Mesendoderm (in vitro differentiated cells): ENCODE measurements around the gene TIGD3.

ENCODE experiments used
- DNase-seq: peaks from one replicate; pipeline ENCODE4 v3.0.0; 2013
- H2AK5ac ChIP-seq: 2 replicates; pipeline ENCODE4 v1.6.1; 2013; ENCODE audit warnings: low read length, inconsistent platforms
- H2BK120ac ChIP-seq: 2 replicates; pipeline ENCODE4 v1.6.1; 2013; ENCODE audit warnings: low read depth, mild to moderate bottlenecking, low read length, moderate library complexity, mixed read lengths
- H2BK15ac ChIP-seq: replicated peaks from 2 replicates; pipeline ENCODE4 v1.6.1; 2013; ENCODE audit warnings: low read depth, mild to moderate bottlenecking, moderate library complexity
- H2BK5ac ChIP-seq: 2 replicates; pipeline ENCODE4 v1.6.1; 2013; ENCODE audit warnings: low read length, inconsistent platforms
- H3K18ac ChIP-seq: 2 replicates; pipeline ENCODE4 v1.6.1; 2013; ENCODE audit warnings: mild to moderate bottlenecking, low read length, mixed read lengths
- H3K23ac ChIP-seq: one replicate; pipeline ENCODE4 v1.6.1; 2013; ENCODE audit warnings: low read length
- H3K27ac ChIP-seq: 2 replicates; pipeline ENCODE4 v1.5.1; 2013; ENCODE audit warnings: low read depth, mild to moderate bottlenecking, inconsistent platforms, low read length, moderate library complexity
- H3K27me3 ChIP-seq: 2 replicates; pipeline ENCODE4 v1.6.1; 2013; ENCODE audit warnings: low read length, control low read depth, mild to moderate bottlenecking, inconsistent platforms; ENCODE audit not compliant: insufficient read depth, poor library complexity
- H3K36me3 ChIP-seq: 2 replicates; pipeline ENCODE4 v1.6.1; 2013; ENCODE audit warnings: low read length, inconsistent platforms; ENCODE audit not compliant: control insufficient read depth, insufficient read depth
- H3K4ac ChIP-seq: one replicate; pipeline ENCODE4 v1.6.1; 2013; ENCODE audit warnings: low read depth, mild to moderate bottlenecking, low read length, moderate library complexity
- H3K4me1 ChIP-seq: 2 replicates; pipeline ENCODE4 v1.6.1; 2013; ENCODE audit warnings: low read depth, low read length, inconsistent platforms; ENCODE audit not compliant: control insufficient read depth
- H3K4me2 ChIP-seq: 2 replicates; pipeline ENCODE4 v1.6.1; 2013; ENCODE audit warnings: low read length
- H3K4me3 ChIP-seq: 2 replicates; pipeline ENCODE4 v1.5.1; 2013; ENCODE audit warnings: mild to moderate bottlenecking, low read length
- H3K56ac ChIP-seq: one replicate; pipeline ENCODE4 v1.6.1; 2013; ENCODE audit warnings: low read length
- H3K79me1 ChIP-seq: 2 replicates; pipeline ENCODE4 v1.6.1; 2013; ENCODE audit warnings: low read length, inconsistent platforms
- H3K79me2 ChIP-seq: 2 replicates; pipeline ENCODE4 v1.6.1; 2013; ENCODE audit warnings: mild to moderate bottlenecking, low read length; ENCODE audit not compliant: control insufficient read depth, insufficient read depth
- H3K9ac ChIP-seq: 2 replicates; pipeline ENCODE4 v1.6.1; 2013; ENCODE audit warnings: low read length, inconsistent platforms
- H4K5ac ChIP-seq: one replicate; pipeline ENCODE4 v1.6.1; 2013; ENCODE audit warnings: low read length
- H4K8ac ChIP-seq: one replicate; pipeline ENCODE4 v1.6.1; 2013; ENCODE audit warnings: low read depth, mild to moderate bottlenecking, control low read depth, low read length, moderate library complexity
- WGBS: extraction: QIAGEN DNeasy Blood & Tissue Kit; methylation state at CpG from one replicate; pipeline ENCODE4 v1.1.7; 2013; ENCODE audit warnings: low lambda C conversion rate, missing lambda C conversion rate; ENCODE audit not compliant: insufficient coverage; ENCODE audit errors: extremely low coverage; 5-methylcytosine and 5-hydroxymethylcytosine counted together

Gene TIGD3

DNA sequence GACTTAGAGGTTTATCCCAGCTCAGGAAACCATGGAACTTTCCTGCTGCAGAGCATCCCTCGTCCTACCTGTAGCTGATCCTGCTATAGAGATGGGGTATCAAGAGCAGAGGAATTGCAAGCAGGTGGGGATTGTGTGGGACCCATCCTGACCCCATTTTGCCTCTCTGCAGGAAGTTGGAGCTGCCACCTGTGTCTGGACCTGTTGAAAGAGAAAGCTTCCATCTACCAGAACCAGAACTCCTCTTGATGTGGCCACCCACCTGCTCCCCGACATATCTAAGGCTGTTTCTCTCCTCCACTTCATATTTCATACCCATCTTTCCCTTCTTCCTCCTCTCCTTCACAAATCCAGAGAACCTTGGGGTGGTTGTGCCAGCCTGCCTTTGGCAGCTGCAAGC, 3.0 kb upstream of the TIGD3 start:
- Histone ChIP-seq H4K8ac (no peak overlapping the region), H3K27ac (no peak overlapping the region), H3K23ac (no peak overlapping the region), H3K79me1 (no peaks in the 10 kb centered on the region), H3K4me3 (no peak overlapping the region), H3K9ac (no peak overlapping the region), H3K4me1 (no peaks in the 10 kb centered on the region), H2AK5ac (no peak overlapping the region), H2BK5ac (no peak overlapping the region), H3K18ac (no peak overlapping the region), H3K4ac (no peak overlapping the region), H3K4me2 (no peak overlapping the region), H2BK15ac (no peak overlapping the region), H3K27me3 (peaks cover 4% of the 10 kb centered on the region), H3K36me3 (peaks cover 7% of the 10 kb centered on the region), H4K5ac (no peak overlapping the region), H2BK120ac (no peak overlapping the region), H3K56ac (no peak overlapping the region), H3K79me2 (no peaks in the 10 kb centered on the region)
- 100% methylated on average over 1 of the region's 2 CpGs for WGBS
- DNase-seq: no peak

DNA sequence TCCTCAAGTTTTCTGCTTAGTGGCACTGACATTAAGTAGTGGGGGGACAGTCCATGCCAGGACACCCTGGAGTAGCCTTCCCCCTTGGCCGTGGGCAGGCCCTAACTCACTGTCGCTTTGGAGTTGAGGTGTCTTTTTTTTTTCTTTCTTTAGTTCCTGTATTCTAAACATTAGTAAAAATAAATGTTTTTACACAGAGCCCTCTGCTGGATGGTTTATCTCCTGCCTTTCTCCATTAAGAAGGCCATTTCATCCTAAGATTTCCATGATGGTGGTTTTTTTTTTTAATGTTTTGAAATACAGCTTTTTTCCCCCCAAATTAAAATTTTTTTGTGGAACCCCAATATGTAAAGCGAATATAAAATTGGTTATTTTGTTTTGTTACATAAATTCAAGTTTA, 1.8 kb upstream of the TIGD3 start:
- Histone ChIP-seq H3K23ac (no peak overlapping the region), H3K4me2 (no peak overlapping the region), H4K8ac (no peak overlapping the region), H2BK15ac (no peak overlapping the region), H3K79me2 (no peaks in the 10 kb centered on the region), H2BK5ac (no peak overlapping the region), H3K79me1 (no peaks in the 10 kb centered on the region), H2BK120ac (no peak overlapping the region), H3K18ac (no peak overlapping the region), H3K27me3 (peaks cover 4% of the 10 kb centered on the region), H3K27ac (no peak overlapping the region), H3K36me3 (peaks cover 7% of the 10 kb centered on the region), H3K4me1 (no peaks in the 10 kb centered on the region), H3K4me3 (no peak overlapping the region), H2AK5ac (no peak overlapping the region), H4K5ac (no peak overlapping the region), H3K4ac (no peak overlapping the region), H3K56ac (no peak overlapping the region), H3K9ac (no peak overlapping the region)
- WGBS: 100% methylated on average over 1 of the region's 3 CpGs
- no peak for DNase-seq

DNA sequence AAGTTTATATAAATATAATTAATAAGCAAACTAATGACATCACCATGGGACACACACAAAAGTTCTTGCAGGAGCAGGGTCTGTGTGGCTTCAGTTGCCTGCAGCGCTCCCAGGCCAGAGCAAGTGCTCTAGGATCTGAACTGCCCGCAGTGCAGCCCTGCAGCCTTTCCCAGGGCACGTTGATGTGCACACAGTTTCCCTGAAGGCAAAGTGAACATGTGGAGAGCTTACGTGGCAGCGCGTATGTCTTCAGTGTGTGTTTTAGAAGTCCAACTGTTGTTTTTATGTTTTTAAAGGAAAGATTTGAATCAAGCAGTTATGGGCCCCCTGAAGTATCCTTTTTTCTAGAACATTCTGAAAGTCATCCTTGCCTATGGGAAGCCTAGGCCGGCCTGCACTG, 1.2 kb upstream of the TIGD3 start:
- H3K27ac ChIP-seq: no peak overlapping the region
- no peak overlapping the region for H4K5ac ChIP-seq
- H3K4me2 ChIP-seq: no peak overlapping the region
- no peak overlapping the region for H3K23ac ChIP-seq
- H4K8ac ChIP-seq: no peak overlapping the region
- H2AK5ac ChIP-seq: no peak overlapping the region
- no peak overlapping the region for H3K4me3 ChIP-seq
- H3K9ac ChIP-seq: no peak overlapping the region
- H3K79me1 ChIP-seq: no peaks in the 10 kb centered on the region
- no peak overlapping the region for H2BK5ac ChIP-seq
- peaks cover 7% of the 10 kb centered on the region for H3K36me3 ChIP-seq
- H2BK15ac ChIP-seq: no peak overlapping the region
- WGBS: no CpG with 5 or more reads among the region's 7 CpGs
- peaks cover 4% of the 10 kb centered on the region for H3K27me3 ChIP-seq
- no peaks in the 10 kb centered on the region for H3K79me2 ChIP-seq
- H3K4ac ChIP-seq: no peak overlapping the region
- H3K18ac ChIP-seq: no peak overlapping the region
- H2BK120ac ChIP-seq: no peak overlapping the region
- no peak for DNase-seq
- H3K4me1 ChIP-seq: no peaks in the 10 kb centered on the region
- H3K56ac ChIP-seq: no peak overlapping the region

DNA sequence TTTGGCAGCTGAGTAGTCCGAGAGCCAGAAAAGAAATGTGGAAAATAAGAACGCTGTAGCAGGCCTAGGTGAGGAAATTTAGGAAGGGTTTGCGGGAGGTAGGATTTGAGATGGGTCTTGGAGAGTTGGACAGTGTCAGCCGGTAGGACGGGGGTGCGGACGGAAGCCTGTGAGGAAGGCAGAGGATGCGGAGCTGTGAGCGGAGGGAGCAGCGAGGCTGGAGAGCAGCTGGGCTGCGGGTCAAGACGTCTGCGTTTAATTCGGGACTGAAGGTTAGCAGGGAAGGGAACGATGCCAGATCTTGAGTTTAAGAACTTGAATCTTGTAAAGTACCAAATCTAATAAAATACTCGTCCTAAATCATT, 669 bp upstream of the TIGD3 start:
- H3K4me1 ChIP-seq: no peaks in the 10 kb centered on the region
- no peak overlapping the region for H4K5ac ChIP-seq
- H3K4me3 ChIP-seq: no peak overlapping the region
- H3K4me2 ChIP-seq: peak overlapping the region; percentile 99
- no peak overlapping the region for H3K4ac ChIP-seq
- no peaks in the 10 kb centered on the region for H3K79me2 ChIP-seq
- no peak overlapping the region for H3K23ac ChIP-seq
- peak overlapping the region; percentile 62 for H3K56ac ChIP-seq
- peaks cover 4% of the 10 kb centered on the region for H3K27me3 ChIP-seq
- H3K27ac ChIP-seq: no peak overlapping the region
- WGBS: no CpG with 5 or more reads among the region's 16 CpGs
- peak; percentile 42 for DNase-seq
- peak overlapping the region; percentile 22 for H3K9ac ChIP-seq
- no peak overlapping the region for H2BK15ac ChIP-seq
- H3K36me3 ChIP-seq: peaks cover 5% of the 10 kb centered on the region
- no peak overlapping the region for H2BK120ac ChIP-seq
- H3K18ac ChIP-seq: no peak overlapping the region
- no peaks in the 10 kb centered on the region for H3K79me1 ChIP-seq
- H2AK5ac ChIP-seq: no peak overlapping the region
- no peak overlapping the region for H2BK5ac ChIP-seq
- H4K8ac ChIP-seq: no peak overlapping the region

DNA sequence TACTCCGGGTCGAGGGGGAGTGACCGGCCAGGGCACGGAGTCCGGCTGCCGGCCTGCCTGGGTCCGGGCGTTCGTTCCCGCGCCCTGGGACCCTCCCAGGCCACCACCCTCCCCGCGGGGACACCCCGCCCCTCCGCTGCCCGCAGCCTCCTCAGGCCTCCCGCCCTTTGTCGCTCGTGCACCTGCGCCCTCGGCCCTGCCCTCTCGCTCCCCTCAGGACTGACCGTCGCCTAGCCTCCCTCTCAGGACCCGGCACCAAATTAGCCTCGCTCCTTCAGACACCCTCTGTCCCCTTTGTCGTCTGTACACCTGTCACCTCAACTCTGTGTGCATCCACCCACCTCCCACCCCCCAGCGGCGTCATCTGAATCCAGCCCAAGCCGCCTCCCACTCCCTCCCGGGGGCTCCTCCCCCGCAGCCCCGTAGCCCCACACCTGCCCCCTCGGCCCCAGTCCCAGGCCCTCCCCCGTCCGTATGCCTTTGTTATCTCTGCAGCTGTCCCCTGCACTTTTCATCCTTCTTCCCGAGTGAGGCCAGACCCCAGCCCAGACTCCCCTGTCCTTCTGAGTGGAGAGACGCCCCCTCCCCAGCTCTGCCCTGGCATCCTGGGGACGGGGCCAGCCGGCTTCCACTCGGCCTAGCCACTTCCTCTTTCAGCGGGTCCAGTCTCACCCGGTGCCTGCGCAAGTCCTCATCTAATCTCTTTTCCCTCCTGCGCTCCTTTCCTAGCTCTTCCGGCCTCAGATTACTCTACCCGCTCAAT, 643 bp downstream of the TIGD3 start:
- H4K5ac ChIP-seq: no peak overlapping the region
- no peak overlapping the region for H3K27ac ChIP-seq
- H3K56ac ChIP-seq: peak overlapping the region; percentile 76
- no peak overlapping the region for H4K8ac ChIP-seq
- no peak overlapping the region for H2AK5ac ChIP-seq
- H3K79me2 ChIP-seq: no peaks in the 10 kb centered on the region
- H3K79me1 ChIP-seq: no peaks in the 10 kb centered on the region
- H3K4me1 ChIP-seq: no peaks in the 10 kb centered on the region
- H3K4ac ChIP-seq: no peak overlapping the region
- H3K4me2 ChIP-seq: peak overlapping the region; percentile 85
- H2BK120ac ChIP-seq: no peak overlapping the region
- no peak overlapping the region for H3K23ac ChIP-seq
- no peak overlapping the region for H3K18ac ChIP-seq
- peak overlapping the region; percentile 35 for H3K4me3 ChIP-seq
- H2BK5ac ChIP-seq: no peak overlapping the region
- peaks cover 4% of the 10 kb centered on the region for H3K27me3 ChIP-seq
- no peak overlapping the region for H2BK15ac ChIP-seq
- DNase-seq: peak; percentile 13
- H3K36me3 ChIP-seq: peaks cover 2% of the 10 kb centered on the region
- peak overlapping the region; percentile 59 for H3K9ac ChIP-seq
- no CpG with 5 or more reads among the region's 47 CpGs for WGBS
